Lung (tissue), 12 donors: ENCODE measurements around the gene LRRC8D. TPM values are rescaled to one million over a fixed set of nuclear protein-coding genes. Genes with fewer than 3 reads are reported as not detected.

Experiments
- ATAC-seq: fragments of 200-7000 bp; cut with Tn5 transposase; one replicate; pipeline ENCODE4 v1.9.1; 2020; ENCODE audit warnings: moderate number of reproducible peaks; ENCODE audit not compliant: insufficient read depth, low FRiP score
- DNase-seq, 3 donors: peaks; one replicate each; pipeline ENCODE4 v3.0.0-alpha.2; 2013 to 2017
- H3K27ac ChIP-seq, 2 donors: one replicate each; pipeline ENCODE4 v1.5.1; 2013; ENCODE audit warnings: mild to moderate bottlenecking in 2 of 2, moderate library complexity in 2 of 2, control low read depth in 1 of 2, inconsistent platforms in 1 of 2, low read depth in 1 of 2, low read length in 1 of 2
- H3K27me3 ChIP-seq, 3 donors: one replicate each; pipeline ENCODE4 v1.5.1; 2013; ENCODE audit warnings: low read length in 2 of 3; ENCODE audit not compliant: control insufficient read depth in 3 of 3, insufficient read depth in 3 of 3
- H3K36me3 ChIP-seq, 4 donors: one replicate each; pipeline ENCODE4 v1.5.1; 2013; ENCODE audit warnings: low read length in 4 of 4, mild to moderate bottlenecking in 1 of 4, moderate library complexity in 1 of 4; ENCODE audit not compliant: control insufficient read depth in 4 of 4, insufficient read depth in 4 of 4
- H3K4me1 ChIP-seq, 5 donors: one replicate each; pipeline ENCODE4 v1.5.1; 2013; ENCODE audit warnings: low read length in 5 of 5, mild to moderate bottlenecking in 2 of 5, moderate library complexity in 1 of 5; ENCODE audit not compliant: control insufficient read depth in 5 of 5, insufficient read depth in 5 of 5
- H3K4me3 ChIP-seq: one replicate; pipeline ENCODE4 v1.5.1; 2013; ENCODE audit warnings: mild to moderate bottlenecking, control low read depth, moderate library complexity
- H3K9ac ChIP-seq, 2 donors: one replicate each; pipeline ENCODE4 v1.5.1; 2013; ENCODE audit warnings: low read length in 2 of 2, control low read depth in 1 of 2; ENCODE audit not compliant: insufficient read depth in 1 of 2
- H3K9me3 ChIP-seq, 4 donors: one replicate each; pipeline ENCODE4 v1.5.1; 2013; ENCODE audit warnings: low read length in 3 of 4, mild to moderate bottlenecking in 1 of 4, moderate library complexity in 1 of 4; ENCODE audit not compliant: control insufficient read depth in 4 of 4, insufficient read depth in 3 of 4
- CTCF ChIP-seq: IDR thresholded peaks from 2 replicates; pipeline ENCODE4 v1.5.1; 2012; ENCODE audit warnings: mild to moderate bottlenecking; ENCODE audit errors: control extremely low read depth, extremely low read depth
- WGBS, 2 donors: extraction: QIAGEN DNeasy Blood & Tissue Kit; methylation state at CpG; one replicate each; pipeline ENCODE4 v1.1.7; 2013; 5-methylcytosine and 5-hydroxymethylcytosine counted together
- polyA plus RNA-seq, 2 donors: library from polyadenylated mRNA; stranded (reverse); fragments of 200-250 nt; gene quantifications; one replicate each; pipeline ENCODE4 v1.2.1, GENCODE V29; 2013
- total RNA-seq, 2 donors: library from RNA; depleted of rRNA in 1 of 2; stranded (reverse); fragments of >200 nt in 1 of 2; gene quantifications; one replicate each; pipeline ENCODE4 v1.2.1, GENCODE V29; 2014 to 2021
- donor health status: control.
- donor health status: control.
- donor health status: Bipolar disorder and iron deficiency.
- donor health status: healthy.
- donor health status: DM: yes; HTN: yes; CAD: no.

LRRC8D gene
- total and polyA plus RNA-seq, 4 donors = 5.1 to 24.2 (median 11.3) TPM

GRCh38 chr1:89945852-89946476, 125.1 kb downstream of the LRRC8D start:
- Histone ChIP-seq H3K36me3 (no peaks in the 10 kb centered on the region), H3K4me1 (peaks cover 0 to 25% (median 5%) of the 10 kb centered on the region in 5 donors), H3K9me3 (no peaks in the 10 kb centered on the region), H3K27me3 (no peaks in the 10 kb centered on the region), H3K4me3 (no peak overlapping the region), H3K9ac (no peak overlapping the region), H3K27ac (no peak overlapping the region)
- no peak for DNase-seq
- no peak for TF ChIP-seq CTCF
- WGBS, 2 donors = 92 to 93% methylated on average over 5 of the region's 5 CpGs
- ATAC-seq = no peak

DNA sequence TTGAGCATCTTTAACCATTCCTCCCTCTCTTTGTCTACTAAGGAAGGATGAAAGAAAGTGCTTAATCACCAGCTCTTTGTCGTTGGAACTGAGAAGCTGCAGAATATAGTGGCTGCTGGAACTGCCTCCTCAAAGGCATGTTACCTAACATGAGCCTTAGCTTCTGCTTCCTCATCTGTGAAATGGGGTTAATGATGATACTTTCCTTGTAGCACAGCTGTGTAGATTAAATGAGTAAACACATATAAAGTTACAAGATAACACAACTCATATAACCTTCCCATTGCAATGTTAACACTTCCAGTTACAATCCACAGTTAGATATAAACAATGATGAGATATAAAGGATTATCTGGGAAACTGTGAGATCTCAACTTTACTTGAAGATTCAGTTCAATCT, 125.7 kb downstream of the LRRC8D start:
- 20 to 32% methylated on average over 1 of the region's 1 CpG for WGBS, 2 donors
- ATAC-seq = no peak
- no peak overlapping the region for H3K4me3 ChIP-seq

GRCh38 chr1:89948722-89949345, 128.0 kb downstream of the LRRC8D start:
- no peaks in the 10 kb centered on the region for H3K36me3 ChIP-seq
- no peaks in the 10 kb centered on the region for H3K9me3 ChIP-seq
- no peak for TF ChIP-seq CTCF
- WGBS, 2 donors = 93 to 98% methylated on average over 6 of the region's 6 CpGs
- no peak overlapping the region for H3K9ac ChIP-seq
- ATAC-seq (no peak), DNase-seq (no peak)
- H3K27me3 ChIP-seq = no peaks in the 10 kb centered on the region
- no peak overlapping the region for H3K27ac ChIP-seq
- peaks cover 0 to 7% (median under 1%) of the 10 kb centered on the region in 5 donors for H3K4me1 ChIP-seq
- H3K4me3 ChIP-seq = no peak overlapping the region

More for the DNA sequence above, 125.7 kb downstream of the LRRC8D start:
- no peak for DNase-seq
- no peaks in the 10 kb centered on the region for H3K36me3 ChIP-seq
- peaks cover 0 to 25% (median 5%) of the 10 kb centered on the region in 5 donors for H3K4me1 ChIP-seq
- no peaks in the 10 kb centered on the region for H3K27me3 ChIP-seq
- no peak for TF ChIP-seq CTCF
- H3K9me3 ChIP-seq = no peaks in the 10 kb centered on the region
- no peak overlapping the region for H3K27ac ChIP-seq
- no peak overlapping the region for H3K9ac ChIP-seq
